Measurements from ENCODE around the gene BTBD9. TPM values are rescaled to one million over a fixed set of nuclear protein-coding genes. Genes with fewer than 3 reads are reported as not detected.

Gene BTBD9
- total and polyA plus RNA-seq, 9 of the 15 experiments (the other 6 are each of a cell fraction or from before 2014, with no cell fraction given) = 0.08 to 1.6 (median 0.58) TPM

GRCh38 chr6:38119516-38119915, 520.2 kb downstream of the BTBD9 start:
- intact Hi-C loops (cut with micrococcal nuclease) = no loop called here

More at GRCh38 chr6:38119516-38119915, 520.2 kb downstream of the BTBD9 start:
- Histone ChIP-seq H3K4me2 (ENCODE audit: insufficient read depth, low read length) (no peak overlapping the region), H3K4me1 (replicated peaks in 1 of 2; ENCODE audit: control insufficient read depth in 2 of 2, insufficient read depth in 2 of 2, low read length in 2 of 2) (no peaks in the 10 kb centered on the region), H3K9ac (ENCODE audit: insufficient read depth in 1 of 2, low read depth in 2 of 2, low read length in 2 of 2) (no peak overlapping the region), H3K36me3 (ENCODE audit: control insufficient read depth, insufficient read depth, low read length) (peaks cover 11% of the 10 kb centered on the region; the same call in 2 of the 3 replicates), H3K9me3 (replicated peaks; ENCODE audit: control insufficient read depth, insufficient read depth, low read depth, low read length) (no peaks in the 10 kb centered on the region), H3K79me2 (ENCODE audit: control insufficient read depth, insufficient read depth, low read length) (no peaks in the 10 kb centered on the region), H3K27ac (ENCODE audit: extremely low read depth, low read depth, low read length) (no peak overlapping the region), H3K27me3 (ENCODE audit: control insufficient read depth in 2 of 2, insufficient read depth in 2 of 2, low read length in 2 of 2) (no peaks in the 10 kb centered on the region), H3K4me3 (no peak overlapping the region), H2AFZ (ENCODE audit: low read depth, low read length) (no peak overlapping the region), H4K20me1 (replicated peaks; ENCODE audit: control insufficient read depth, insufficient read depth, low read length) (peaks cover 2% of the 10 kb centered on the region; the same call in 1 of the 2 replicates), H3K9me1 (ENCODE audit: control insufficient read depth, insufficient read depth, low read length) (no peaks in the 10 kb centered on the region)
- FAIRE-seq (no peak), ATAC-seq (no peak), DNase-seq (ENCODE audit: extremely low read depth in 1 of 4, low spot score in 3 of 4) (no peak)
- BruUV-seq (replicated peaks) = no TSS peak
- POLR2A ChIA-PET = interaction anchor here (0.6 to 1.5 kb wide), 3 partner anchors 8 to 584 kb away, joined by 3 to 4 read pairs (median 3); no protein-coding TSS in a partner anchor
- CTCF ChIA-PET (ENCODE audit: low intra/inter-chr PET ratio) = no interaction called here
- 88% methylated on average over 6 of the region's 6 CpGs for WGBS (ENCODE audit: insufficient coverage, low coverage, missing lambda C conversion rate)
- in situ Hi-C loops (cut with MboI) = no loop called here
- TF ChIP-seq CHD1 (IDR thresholded peaks at IDR 0.05; ENCODE audit: low read length) (no peak), ZNF436 (CRISPR knock-in tag; IDR thresholded peaks at IDR 0.05) (no peak), PTBP1 (IDR thresholded peaks at IDR 0.05; ENCODE audit: low read depth, low read length) (no peak), CREBBP (IDR thresholded peaks at IDR 0.05; ENCODE audit: low read depth, low read length) (no peak), PHB2 (IDR thresholded peaks at IDR 0.05; ENCODE audit: low read depth) (no peak), MEF2D (tag; conservative IDR thresholded peaks at IDR 0.05; ENCODE audit: low read depth) (no peak), RBM22 (IDR thresholded peaks at IDR 0.05; ENCODE audit: low read depth, low read length, poor library complexity, severe bottlenecking) (no peak), ZNF24 (IDR thresholded peaks at IDR 0.05) (no peak), NR4A1 (CRISPR knock-in tag; IDR thresholded peaks at IDR 0.05) (no peak), NR4A1 (tag; IDR thresholded peaks at IDR 0.05) (no peak), NR3C1 (CRISPR knock-in tag; IDR thresholded peaks at IDR 0.05) (no peak), RAD21 (CRISPR knock-in tag; conservative IDR thresholded peaks at IDR 0.05 in 1 of 2, IDR thresholded peaks at IDR 0.05 in 1 of 2) (no peak), E2F8 (IDR thresholded peaks at IDR 0.05; ENCODE audit: low read depth, partially characterized antibody) (no peak), FOXM1 (IDR thresholded peaks at IDR 0.05; ENCODE audit: low read depth) (no peak), FOXM1 (CRISPR knock-in tag; IDR thresholded peaks at IDR 0.05; ENCODE audit: low read depth) (no peak)
- TF ChIP-seq, protein P1, sequence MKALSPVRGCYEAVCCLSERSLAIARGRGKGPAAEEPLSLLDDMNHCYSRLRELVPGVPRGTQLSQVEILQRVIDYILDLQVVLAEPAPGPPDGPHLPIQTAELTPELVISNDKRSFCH (CRISPR knock-in tag; IDR thresholded peaks at IDR 0.05) = no peak
- TF ChIP-seq, protein P1 (tag; IDR thresholded peaks at IDR 0.05) = no peak
